Stomach smooth muscle (tissue), 2 donors: ENCODE measurements around the gene LDLRAD2.
"Not testable (repeated sequence)": the region's sequence is repeated elsewhere in the genome, so short reads cannot be mapped to it uniquely, and the experiment has no call there.

Experiments used
- H3K27ac ChIP-seq: one replicate; pipeline ENCODE4 v1.7.0; 2013; ENCODE audit warnings: mild to moderate bottlenecking, low read length, inconsistent platforms
- H3K27me3 ChIP-seq, 2 donors: one replicate each; pipeline ENCODE4 v1.7.0; 2013; ENCODE audit warnings: low read length in 2 of 2; ENCODE audit not compliant: insufficient read depth in 2 of 2, control insufficient read depth in 1 of 2
- H3K36me3 ChIP-seq, 2 donors: one replicate each; pipeline ENCODE4 v1.7.0; 2013; ENCODE audit warnings: low read length in 2 of 2; ENCODE audit not compliant: control insufficient read depth in 2 of 2, insufficient read depth in 2 of 2
- H3K4me1 ChIP-seq: one replicate; pipeline ENCODE4 v1.7.0; 2013; ENCODE audit warnings: low read length; ENCODE audit not compliant: control insufficient read depth, insufficient read depth
- H3K4me3 ChIP-seq, 2 donors: one replicate each; pipeline ENCODE4 v1.7.0; 2013; ENCODE audit warnings: low read length in 2 of 2
- H3K9ac ChIP-seq, 2 donors: one replicate each; pipeline ENCODE4 v1.7.0; 2013; ENCODE audit warnings: low read length in 2 of 2, mild to moderate bottlenecking in 1 of 2
- H3K9me3 ChIP-seq, 2 donors: one replicate each; pipeline ENCODE4 v1.7.0; 2013; ENCODE audit warnings: low read length in 2 of 2; ENCODE audit not compliant: control insufficient read depth in 2 of 2
- donor health status: healthy.
- donor health status: Pancreatic carcinoma.

Gene LDLRAD2

GRCh38 chr1:21811875-21812305 is at the start of gene LDLRAD2:
LDLRAD2 (plus strand) TSS chr1:21812265; CDS start chr1:21812452, 187 bp downstream.
- H3K27ac ChIP-seq, result no peak within 1 kb of the TSS
- no peak within 1 kb of the TSS for H3K4me3 ChIP-seq
- H3K9ac ChIP-seq, result no peak within 1 kb of the TSS
- H3K4me1 ChIP-seq, result peaks cover 8% of the 10 kb centered on the region
- no peaks in the 10 kb centered on the region for H3K36me3 ChIP-seq
- H3K9me3 ChIP-seq, result no peaks in the 10 kb centered on the region
- H3K27me3 ChIP-seq, result peaks cover 5 to 6% of the 10 kb centered on the region in 2 donors

GRCh38 chr1:21763236-21763635 is 48.8 kb upstream of the LDLRAD2 start:
- Histone ChIP-seq H3K4me1 (peaks cover 4% of the 10 kb centered on the region), H3K4me3 (no peak overlapping the region), H3K9ac (no peak overlapping the region), H3K36me3 (no peaks in the 10 kb centered on the region), H3K9me3 (no peaks in the 10 kb centered on the region), H3K27ac (no peak overlapping the region), H3K27me3 (no peaks in the 10 kb centered on the region)

- no peaks in the 10 kb centered on the region for H3K36me3 ChIP-seq
- no peaks in the 10 kb centered on the region for H3K27me3 ChIP-seq
- no peaks in the 10 kb centered on the region for H3K9me3 ChIP-seq
- H3K9ac ChIP-seq, result no peak overlapping the region
- no peak overlapping the region for H3K27ac ChIP-seq
- peaks cover 4% of the 10 kb centered on the region for H3K4me1 ChIP-seq
- no peak overlapping the region for H3K4me3 ChIP-seq
These were observed 48.2 kb upstream of the LDLRAD2 start for GRCh38 chr1:21763694-21764419.

- Histone ChIP-seq H3K4me3 (no peak overlapping the region), H3K9ac (no peak overlapping the region), H3K36me3 (no peaks in the 10 kb centered on the region), H3K27me3 (no peaks in the 10 kb centered on the region), H3K9me3 (no peaks in the 10 kb centered on the region), H3K27ac (no peak overlapping the region), H3K4me1 (peaks cover 4% of the 10 kb centered on the region)
These were observed 47.2 kb upstream of the LDLRAD2 start for GRCh38 chr1:21764615-21765423.

GRCh38 chr1:21766210-21766609 is 45.9 kb upstream of the LDLRAD2 start:
- Histone ChIP-seq H3K36me3 (no peaks in the 10 kb centered on the region), H3K9me3 (no peaks in the 10 kb centered on the region), H3K4me3 (no peak overlapping the region), H3K27me3 (no peaks in the 10 kb centered on the region), H3K27ac (no peak overlapping the region), H3K4me1 (peaks cover 4% of the 10 kb centered on the region), H3K9ac (no peak overlapping the region)

- H3K27me3 ChIP-seq, H3K4me1 ChIP-seq, H3K4me3 ChIP-seq, H3K9ac ChIP-seq, H3K36me3 ChIP-seq, H3K9me3 ChIP-seq, H3K27ac ChIP-seq: not testable (repeated sequence)
These were observed 45.0 kb upstream of the LDLRAD2 start for GRCh38 chr1:21767106-21767505.

- Histone ChIP-seq H3K9me3 (no peaks in the 10 kb centered on the region), H3K27me3 (no peaks in the 10 kb centered on the region), H3K9ac (no peak overlapping the region), H3K4me3 (no peak overlapping the region), H3K36me3 (no peaks in the 10 kb centered on the region), H3K4me1 (peaks cover 2% of the 10 kb centered on the region), H3K27ac (no peak overlapping the region)
These were observed 41.9 kb upstream of the LDLRAD2 start for GRCh38 chr1:21770201-21770600.

GRCh38 chr1:21770602-21771001 is 41.5 kb upstream of the LDLRAD2 start:
- not testable (repeated sequence) for H3K27me3 ChIP-seq, H3K4me1 ChIP-seq, H3K9me3 ChIP-seq, H3K4me3 ChIP-seq, H3K9ac ChIP-seq, H3K36me3 ChIP-seq, H3K27ac ChIP-seq

GRCh38 chr1:21771672-21772071 is 40.4 kb upstream of the LDLRAD2 start:
- H3K27ac ChIP-seq, result not testable (repeated sequence)

GRCh38 chr1:21773585-21773984 is 38.5 kb upstream of the LDLRAD2 start:
- H3K9ac ChIP-seq, result no peak overlapping the region
- no peaks in the 10 kb centered on the region for H3K4me1 ChIP-seq
- H3K9me3 ChIP-seq, result no peaks in the 10 kb centered on the region
- no peak overlapping the region for H3K4me3 ChIP-seq
- H3K27me3 ChIP-seq, result no peaks in the 10 kb centered on the region
- no peak overlapping the region for H3K27ac ChIP-seq
- H3K36me3 ChIP-seq, result no peaks in the 10 kb centered on the region

More at GRCh38 chr1:21771672-21772071, 40.4 kb upstream of the LDLRAD2 start:
- not testable (repeated sequence) for H3K4me1 ChIP-seq, H3K27me3 ChIP-seq, H3K9me3 ChIP-seq, H3K4me3 ChIP-seq, H3K36me3 ChIP-seq, H3K9ac ChIP-seq
